Naive thymus-derived CD8-positive, alpha-beta T cell (primary cell): ENCODE measurements around the gene TTYH3. TPM values are rescaled to one million over a fixed set of nuclear protein-coding genes. Genes with fewer than 3 reads are reported as not detected.
"Not testable (repeated sequence)": the region's sequence is repeated elsewhere in the genome, so short reads cannot be mapped to it uniquely, and the experiment has no call there.

Experiments used
- ATAC-seq, 2 donors: fragments of 150-1000 bp; cut with Tn5 transposase in 1 of 2; sonication (Bioruptor Pico), chemical (Tn5 transposase) in 1 of 2; 1 replicate in 1 of 2; 2 replicates in 1 of 2; pipeline ENCODE4 v1.10.0; 2021; ENCODE audit warnings: mild to moderate bottlenecking in 2 of 2, moderate library complexity in 2 of 2
- POLR2A ChIA-PET: fragments of 350-600 bp; sonication (Branson Sonifier 250); formaldehyde crosslinking; loops from one replicate; lab custom pipeline; 2021; ENCODE audit warnings: antibody characterized with exemption; lab: Charles Lee
- DNase-seq, 10 donors: peaks; one replicate each; pipeline versions ENCODE4 v3.0.0 to v3.0.0-alpha.2; 2020 to 2022
- H3K27ac Mint-ChIP-seq, 10 donors: one replicate each; pipeline ENCODE4 v1.8.0; 2020 to 2022; ENCODE audit warnings: mild to moderate bottlenecking in 10 of 10, mixed read lengths in 10 of 10, moderate library complexity in 4 of 10, inconsistent platforms in 1 of 10
- H3K27me3 Mint-ChIP-seq, 5 donors: one replicate each; pipeline ENCODE4 v1.8.0; 2021 to 2022; ENCODE audit warnings: mixed read lengths in 5 of 5
- H3K36me3 Mint-ChIP-seq, 3 donors: one replicate each; pipeline ENCODE4 v1.8.0; 2020 to 2022; ENCODE audit warnings: mixed read lengths in 3 of 3, mild to moderate bottlenecking in 2 of 3, inconsistent platforms in 1 of 3
- H3K4me1 Mint-ChIP-seq, 4 donors: one replicate each; pipeline ENCODE4 v1.8.0; 2021 to 2022; ENCODE audit warnings: mixed read lengths in 4 of 4
- H3K4me3 Mint-ChIP-seq, 10 donors: one replicate each; pipeline ENCODE4 v1.8.0; 2020 to 2022; ENCODE audit warnings: mild to moderate bottlenecking in 10 of 10, mixed read lengths in 10 of 10, moderate library complexity in 6 of 10, inconsistent platforms in 1 of 10
- H3K9me3 Mint-ChIP-seq, 9 donors: one replicate each; pipeline ENCODE4 v1.8.0; 2020 to 2022; ENCODE audit warnings: mixed read lengths in 9 of 9, mild to moderate bottlenecking in 3 of 9, inconsistent platforms in 1 of 9, moderate library complexity in 1 of 9
- polyA plus RNA-seq, 3 donors: library from polyadenylated mRNA; unstranded; fragments of 300-500 nt; fragmentation: Illumina TruSeq; gene quantifications; one replicate each; pipeline ENCODE4 v1.2.3, GENCODE V29; 2021
- total RNA-seq, 8 experiments: library from RNA in 2 of 8; stranded (reverse) in 2 of 8; gene quantifications; one replicate each; pipeline ENCODE4 v1.2.3 and lab custom pipeline; 2021 to 2026

TTYH3 gene
- total and polyA plus RNA-seq, 5 experiments from 2014 or later = 1.1 to 14.9 (median 1.9) TPM

- Mint-ChIP-seq H3K27me3 (peaks cover 0 to 5% (median 3%) of the 10 kb centered on the region in 5 donors), H3K27ac (no peak overlapping the region), H3K4me1 (peaks cover 0 to 4% (median 0%) of the 10 kb centered on the region in 4 donors), H3K4me3 (no peak overlapping the region), H3K36me3 (peaks cover 0 to 6% (median 0%) of the 10 kb centered on the region in 3 donors), H3K9me3 (no peaks in the 10 kb centered on the region)
- DNase-seq = peak in 1 of 10 donors; percentile 63
- no peak for ATAC-seq
- POLR2A ChIA-PET = no interaction called here
Observed at GRCh38 chr7:2662273-2663120, 30.7 kb downstream of the TTYH3 start.

- Mint-ChIP-seq H3K27ac (no peak overlapping the region), H3K9me3 (peaks cover 0 to 2% (median 0%) of the 10 kb centered on the region in 9 donors), H3K36me3 (peaks cover 0 to 6% (median 0%) of the 10 kb centered on the region in 3 donors), H3K27me3 (peaks cover 0 to 12% (median 11%) of the 10 kb centered on the region in 5 donors), H3K4me1 (peaks cover 0 to 4% (median 0%) of the 10 kb centered on the region in 4 donors), H3K4me3 (peak overlapping the region in 1 of 10 donors; percentile 39)
- POLR2A ChIA-PET = no interaction called here
- no peak for ATAC-seq
- peak in 1 of 10 donors; percentile 47 for DNase-seq
Observed at GRCh38 chr7:2663121-2663886, 31.5 kb downstream of the TTYH3 start.

GRCh38 chr7:2663960-2664359, 32.2 kb downstream of the TTYH3 start:
- POLR2A ChIA-PET = no interaction called here
- ATAC-seq (no peak), DNase-seq (peak in 1 of 10 donors; percentile 16)
- H3K27me3 Mint-ChIP-seq = peaks cover 0 to 14% (median 11%) of the 10 kb centered on the region in 5 donors
- H3K4me3 Mint-ChIP-seq = no peak overlapping the region
- peaks cover 0 to 6% (median 0%) of the 10 kb centered on the region in 3 donors for H3K36me3 Mint-ChIP-seq
- peaks cover 0 to 4% (median 0%) of the 10 kb centered on the region in 4 donors for H3K4me1 Mint-ChIP-seq
- H3K9me3 Mint-ChIP-seq = peaks cover 0 to 2% (median 0%) of the 10 kb centered on the region in 9 donors
- H3K27ac Mint-ChIP-seq = no peak overlapping the region

GRCh38 chr7:2665359-2665791, 33.6 kb downstream of the TTYH3 start:
- Mint-ChIP-seq H3K4me3 (peak overlapping the region in 1 of 10 donors; percentile 33), H3K27me3 (peaks cover 5 to 25% (median 17%) of the 10 kb centered on the region in 5 donors), H3K9me3 (peaks cover 0 to 2% (median 0%) of the 10 kb centered on the region in 9 donors), H3K36me3 (peaks cover 0 to 4% (median 0%) of the 10 kb centered on the region in 3 donors), H3K27ac (no peak overlapping the region), H3K4me1 (peaks cover 0 to 4% (median under 1%) of the 10 kb centered on the region in 4 donors)
- ATAC-seq = no peak
- POLR2A ChIA-PET = interaction anchor here (1.1 kb wide), 1 partner anchor 20 kb away, joined by 3 read pairs; no protein-coding TSS in a partner anchor
- peak in 1 of 10 donors; percentile 50 for DNase-seq

- no peak for ATAC-seq
- peak in 1 of 10 donors; percentile 38 for DNase-seq
- Mint-ChIP-seq H3K27me3 (peaks cover 5 to 33% (median 23%) of the 10 kb centered on the region in 5 donors), H3K4me1 (peaks cover 5 to 11% (median 7%) of the 10 kb centered on the region in 4 donors), H3K36me3 (peaks cover 0 to 4% (median 0%) of the 10 kb centered on the region in 3 donors), H3K27ac (no peak overlapping the region), H3K9me3 (peaks cover 0 to 2% (median 0%) of the 10 kb centered on the region in 9 donors), H3K4me3 (no peak overlapping the region)
- POLR2A ChIA-PET = interaction anchor here (1.1 kb wide), 1 partner anchor 21 kb away, joined by 3 read pairs; no protein-coding TSS in a partner anchor
Observed at GRCh38 chr7:2666155-2666554, 34.4 kb downstream of the TTYH3 start.

- H3K27me3 Mint-ChIP-seq = peaks cover 5 to 35% (median 23%) of the 10 kb centered on the region in 5 donors
- no peak overlapping the region for H3K27ac Mint-ChIP-seq
- H3K4me1 Mint-ChIP-seq = peaks cover 5 to 12% (median 8%) of the 10 kb centered on the region in 4 donors
- H3K9me3 Mint-ChIP-seq = peaks cover 0 to 2% (median 0%) of the 10 kb centered on the region in 9 donors
- H3K4me3 Mint-ChIP-seq = no peak overlapping the region
- no peak for ATAC-seq
- DNase-seq = peak in 1 of 10 donors; percentile 58
- peaks cover 0 to 4% (median 0%) of the 10 kb centered on the region in 3 donors for H3K36me3 Mint-ChIP-seq
- POLR2A ChIA-PET = no interaction called here
Observed at GRCh38 chr7:2666588-2667250, 34.9 kb downstream of the TTYH3 start.

- POLR2A ChIA-PET = interaction anchor here (0.5 to 0.7 kb wide), 3 partner anchors 59 to 189 kb away, joined by 3 to 6 read pairs (median 4); no protein-coding TSS in a partner anchor
- peaks cover 5 to 35% (median 23%) of the 10 kb centered on the region in 5 donors for H3K27me3 Mint-ChIP-seq
- H3K9me3 Mint-ChIP-seq = peaks cover 0 to 2% (median 0%) of the 10 kb centered on the region in 9 donors
- no peak overlapping the region for H3K27ac Mint-ChIP-seq
- H3K4me1 Mint-ChIP-seq = peaks cover 5 to 11% (median 8%) of the 10 kb centered on the region in 4 donors
- ATAC-seq (no peak), DNase-seq (peak in 1 of 10 donors; percentile 54)
- no peak overlapping the region for H3K4me3 Mint-ChIP-seq
- no peaks in the 10 kb centered on the region for H3K36me3 Mint-ChIP-seq
Observed at GRCh38 chr7:2667843-2668242, 36.1 kb downstream of the TTYH3 start.

- Mint-ChIP-seq H3K4me3 (no peak overlapping the region), H3K4me1 (peaks cover 5 to 11% (median 8%) of the 10 kb centered on the region in 4 donors), H3K27me3 (peaks cover 5 to 35% (median 23%) of the 10 kb centered on the region in 5 donors), H3K27ac (peak overlapping the region in 2 of 10 donors; percentile 28 to 38), H3K36me3 (no peaks in the 10 kb centered on the region), H3K9me3 (peaks cover 0 to 2% (median 0%) of the 10 kb centered on the region in 9 donors)
- no peak for ATAC-seq
- peak in 1 of 10 donors; percentile 40 for DNase-seq
- POLR2A ChIA-PET = interaction anchor here (0.6 kb wide), 1 partner anchor 78 kb away, joined by 3 read pairs; no protein-coding TSS in a partner anchor
Observed at GRCh38 chr7:2668401-2668800, 36.6 kb downstream of the TTYH3 start.

- peak in 1 of 10 donors; percentile 58 for DNase-seq
- POLR2A ChIA-PET = interaction anchor here (0.7 kb wide), 1 partner anchor 25 kb away, joined by 3 read pairs; no protein-coding TSS in a partner anchor
- Mint-ChIP-seq H3K27ac (peak overlapping the region in 1 of 10 donors; percentile 63), H3K36me3 (no peaks in the 10 kb centered on the region), H3K27me3 (peaks cover 5 to 35% (median 23%) of the 10 kb centered on the region in 5 donors), H3K4me3 (no peak overlapping the region), H3K9me3 (peaks cover 0 to 2% (median 0%) of the 10 kb centered on the region in 9 donors), H3K4me1 (peaks cover 5 to 11% (median 8%) of the 10 kb centered on the region in 4 donors)
- ATAC-seq = no peak
Observed at GRCh38 chr7:2670171-2670570, 38.4 kb downstream of the TTYH3 start.

GRCh38 chr7:2670720-2671391, 39.1 kb downstream of the TTYH3 start:
- peak; percentile 92 to 95 for ATAC-seq
- peaks cover 0 to 2% (median 0%) of the 10 kb centered on the region in 9 donors for H3K9me3 Mint-ChIP-seq
- peak overlapping the region in 1 of 10 donors; percentile 63 for H3K27ac Mint-ChIP-seq
- peaks cover 5 to 10% (median 7%) of the 10 kb centered on the region in 4 donors for H3K4me1 Mint-ChIP-seq
- DNase-seq = peak; percentile 41 to 82 (median 64)
- POLR2A ChIA-PET = interaction anchor here (0.7 to 0.9 kb wide), 3 partner anchors 26 to 38 kb away, joined by 3 read pairs; no protein-coding TSS in a partner anchor
- H3K4me3 Mint-ChIP-seq = peak overlapping the region in 3 of 10 donors; percentile 24 to 45 (median 25)
- no peaks in the 10 kb centered on the region for H3K36me3 Mint-ChIP-seq
- peaks cover 5 to 35% (median 23%) of the 10 kb centered on the region in 5 donors for H3K27me3 Mint-ChIP-seq

GRCh38 chr7:2673214-2673613, 41.4 kb downstream of the TTYH3 start:
- ATAC-seq, POLR2A ChIA-PET, H3K9me3 Mint-ChIP-seq, H3K36me3 Mint-ChIP-seq, H3K27ac Mint-ChIP-seq, DNase-seq, H3K4me1 Mint-ChIP-seq, H3K4me3 Mint-ChIP-seq: not testable (repeated sequence)
- peaks cover 5 to 25% (median 12%) of the 10 kb centered on the region in 5 donors for H3K27me3 Mint-ChIP-seq
